Calu3 (cell line): ENCODE measurements around the gene CCL27. TPM values are rescaled to one million over a fixed set of nuclear protein-coding genes. Genes with fewer than 3 reads are reported as not detected.
A peak's percentile ranks its signal among the peaks of the same experiment; 100 is the strongest.

Experiments
- BruUV-seq: library from RNA; stranded (reverse); fragments of 400-500 nt; replicated peaks from 2 replicates; lab custom pipeline; 2021; lab: Mats Ljungman, UMichigan
- CTCF ChIA-PET: fragments of 300-600 bp; sonication (Branson Sonifier 250); formaldehyde crosslinking; loops from one replicate; lab custom pipeline; 2022; ENCODE audit warnings: antibody characterized with exemption; lab: Charles Lee
- DNase-seq: peaks from one replicate; pipeline ENCODE4 v3.0.0; 2022
- H3K27ac Mint-ChIP-seq: one replicate; pipeline ENCODE4 v1.8.0; 2022; ENCODE audit warnings: mixed read lengths; ENCODE audit not compliant: unreplicated experiment
- H3K27me3 Mint-ChIP-seq: one replicate; pipeline ENCODE4 v1.8.0; 2022; ENCODE audit warnings: mixed read lengths; ENCODE audit not compliant: unreplicated experiment
- H3K36me3 Mint-ChIP-seq: one replicate; pipeline ENCODE4 v1.8.0; 2022; ENCODE audit warnings: mild to moderate bottlenecking, moderate library complexity, mixed read lengths; ENCODE audit not compliant: insufficient read depth, unreplicated experiment
- H3K4me1 Mint-ChIP-seq: one replicate; pipeline ENCODE4 v1.8.0; 2022; ENCODE audit warnings: mild to moderate bottlenecking, low read depth, mixed read lengths; ENCODE audit not compliant: unreplicated experiment
- H3K4me3 Mint-ChIP-seq: one replicate; pipeline ENCODE4 v1.8.0; 2022; ENCODE audit warnings: mild to moderate bottlenecking, low read depth, moderate library complexity, mixed read lengths; ENCODE audit not compliant: unreplicated experiment
- H3K9me3 Mint-ChIP-seq: one replicate; pipeline ENCODE4 v1.8.0; 2022; ENCODE audit warnings: low read depth, mixed read lengths; ENCODE audit not compliant: unreplicated experiment
- CTCF ChIP-seq: fragments of 200-600 bp; IDR thresholded peaks from one replicate; pipeline ENCODE4 v1.8.0; 2022; ENCODE audit warnings: antibody characterized with exemption; ENCODE audit not compliant: unreplicated experiment
- intact Hi-C: fragments of 100-400 bp; cut with micrococcal nuclease; formaldehyde crosslinking; loops from one replicate; pipeline ENCODE4 v1.10.0; 2022; ENCODE audit not compliant: unreplicated experiment
- total RNA-seq: library from RNA; stranded (reverse); gene quantifications from 2 replicates; pipeline ENCODE4 v1.2.3, GENCODE V29; 2022

CCL27 gene
- total RNA-seq, 1 experiment from 2014 or later: not detected

GRCh38 chr9:34655394-34655793 is 7.1 kb downstream of the CCL27 start:
- no TSS peak for BruUV-seq
- intact Hi-C loops: no loop called here
- no peak for DNase-seq
- TF ChIP-seq CTCF: no peak
- Mint-ChIP-seq H3K4me3 (no peak overlapping the region), H3K4me1 (peaks cover 20% of the 10 kb centered on the region), H3K27ac (no peak overlapping the region), H3K27me3 (peaks cover 20% of the 10 kb centered on the region), H3K36me3 (peaks cover 13% of the 10 kb centered on the region), H3K9me3 (no peaks in the 10 kb centered on the region)
- CTCF ChIA-PET: no interaction called here

GRCh38 chr9:34654323-34655051 is 8.0 kb downstream of the CCL27 start:
- peaks cover 20% of the 10 kb centered on the region for H3K4me1 Mint-ChIP-seq
- H3K36me3 Mint-ChIP-seq: peaks cover 13% of the 10 kb centered on the region
- intact Hi-C loops: no loop called here
- no peak overlapping the region for H3K4me3 Mint-ChIP-seq
- no peak overlapping the region for H3K27ac Mint-ChIP-seq
- H3K27me3 Mint-ChIP-seq: peaks cover 20% of the 10 kb centered on the region
- CTCF ChIA-PET: no interaction called here
- no TSS peak for BruUV-seq
- no peaks in the 10 kb centered on the region for H3K9me3 Mint-ChIP-seq
- TF ChIP-seq CTCF: no peak
- no peak for DNase-seq

- Mint-ChIP-seq H3K27ac (peak overlapping the region; percentile 21), H3K4me3 (peak overlapping the region; percentile 86), H3K4me1 (peaks cover 20% of the 10 kb centered on the region), H3K27me3 (peaks cover 20% of the 10 kb centered on the region), H3K36me3 (peaks cover 13% of the 10 kb centered on the region), H3K9me3 (no peaks in the 10 kb centered on the region)
- no peak for TF ChIP-seq CTCF
- intact Hi-C loops: no loop called here
- no peak for DNase-seq
- no TSS peak for BruUV-seq
- CTCF ChIA-PET: no interaction called here
These were observed 9.0 kb downstream of the CCL27 start for GRCh38 chr9:34653151-34654072.

GRCh38 chr9:34652602-34653000 is 9.9 kb downstream of the CCL27 start:
- no peak for TF ChIP-seq CTCF
- Mint-ChIP-seq H3K27ac (peak overlapping the region; percentile 21), H3K9me3 (no peaks in the 10 kb centered on the region), H3K27me3 (peaks cover 20% of the 10 kb centered on the region), H3K4me3 (peak overlapping the region; percentile 86), H3K36me3 (peaks cover 13% of the 10 kb centered on the region), H3K4me1 (peaks cover 25% of the 10 kb centered on the region)
- CTCF ChIA-PET: interaction anchor here (1.0 kb wide), 1 partner anchor 13 kb away, joined by 4 read pairs; no protein-coding TSS in a partner anchor
- no TSS peak for BruUV-seq
- intact Hi-C loops: no loop called here
- DNase-seq: no peak
